Parathyroid adenoma (tissue), 2 donors: Measurements from ENCODE around the gene ARHGAP10.

Experiments
- H2AFZ ChIP-seq: fragments of 300-600 bp; sonication (generic); one replicate; pipeline ENCODE4 v1.7.0; 2017; ENCODE audit warnings: antibody characterized with exemption, mild to moderate bottlenecking
- H3K27ac ChIP-seq: fragments of 300-600 bp; sonication (generic); one replicate; pipeline ENCODE4 v1.7.0; 2017
- H3K27me3 ChIP-seq: fragments of 300-600 bp; sonication (generic); one replicate; pipeline ENCODE4 v1.7.0; 2017; ENCODE audit warnings: low read length; ENCODE audit not compliant: control insufficient read depth, insufficient read depth
- H3K36me3 ChIP-seq: fragments of 300-600 bp; sonication (generic); one replicate; pipeline ENCODE4 v1.7.0; 2017; ENCODE audit warnings: low read length; ENCODE audit not compliant: control insufficient read depth, insufficient read depth
- H3K4me1 ChIP-seq: fragments of 300-600 bp; sonication (generic); one replicate; pipeline ENCODE4 v1.7.0; 2017; ENCODE audit warnings: control low read depth
- H3K4me2 ChIP-seq: fragments of 300-600 bp; sonication (generic); one replicate; pipeline ENCODE4 v1.7.0; 2017; ENCODE audit warnings: low read length
- H3K4me3 ChIP-seq: fragments of 300-600 bp; sonication (generic); one replicate; pipeline ENCODE4 v1.7.0; 2017; ENCODE audit warnings: low read depth, low read length
- H3K79me2 ChIP-seq: fragments of 300-600 bp; sonication (generic); one replicate; pipeline ENCODE4 v1.7.0; 2017; ENCODE audit warnings: control low read depth
- H3K9ac ChIP-seq: fragments of 300-600 bp; sonication (generic); one replicate; pipeline ENCODE4 v1.7.0; 2017; ENCODE audit warnings: mild to moderate bottlenecking
- H3K9me3 ChIP-seq: fragments of 300-600 bp; sonication (generic); one replicate; pipeline ENCODE4 v1.7.0; 2017; ENCODE audit warnings: low read length; ENCODE audit not compliant: control insufficient read depth
- CTCF ChIP-seq: fragments of 300-600 bp; sonication (generic); IDR thresholded peaks from one replicate; pipeline ENCODE4 v1.7.0; 2017; ENCODE audit warnings: antibody characterized with exemption, mild to moderate bottlenecking
- donor health status: primary hyperparathyroidism.

Gene ARHGAP10

GRCh38 chr4:147772056-147772455 lies 40.2 kb downstream of the ARHGAP10 start:
- Histone ChIP-seq H3K9me3 (no peaks in the 10 kb centered on the region), H3K27ac (no peak overlapping the region), H3K4me1 (no peaks in the 10 kb centered on the region), H3K4me2 (no peak overlapping the region), H3K36me3 (no peaks in the 10 kb centered on the region), H3K4me3 (no peak overlapping the region), H2AFZ (no peak overlapping the region), H3K9ac (no peak overlapping the region), H3K27me3 (no peaks in the 10 kb centered on the region), H3K79me2 (no peaks in the 10 kb centered on the region)
- no peak for TF ChIP-seq CTCF

GRCh38 chr4:147772459-147772969 lies 40.6 kb downstream of the ARHGAP10 start:
- Histone ChIP-seq H3K4me1 (no peaks in the 10 kb centered on the region), H3K9ac (no peak overlapping the region), H3K36me3 (no peaks in the 10 kb centered on the region), H3K9me3 (no peaks in the 10 kb centered on the region), H2AFZ (no peak overlapping the region), H3K4me3 (no peak overlapping the region), H3K27me3 (no peaks in the 10 kb centered on the region), H3K79me2 (no peaks in the 10 kb centered on the region), H3K27ac (no peak overlapping the region), H3K4me2 (no peak overlapping the region)
- no peak for TF ChIP-seq CTCF

GRCh38 chr4:147773261-147774184 lies 41.6 kb downstream of the ARHGAP10 start:
- TF ChIP-seq CTCF = no peak
- Histone ChIP-seq H3K27ac (no peak overlapping the region), H3K4me1 (no peaks in the 10 kb centered on the region), H3K9ac (no peak overlapping the region), H3K36me3 (no peaks in the 10 kb centered on the region), H3K4me2 (no peak overlapping the region), H2AFZ (no peak overlapping the region), H3K27me3 (no peaks in the 10 kb centered on the region), H3K9me3 (no peaks in the 10 kb centered on the region), H3K79me2 (no peaks in the 10 kb centered on the region), H3K4me3 (no peak overlapping the region)

GRCh38 chr4:147776716-147777115 lies 44.8 kb downstream of the ARHGAP10 start:
- no peaks in the 10 kb centered on the region for H3K27me3 ChIP-seq
- no peaks in the 10 kb centered on the region for H3K79me2 ChIP-seq
- no peak overlapping the region for H3K27ac ChIP-seq
- no peak overlapping the region for H3K4me3 ChIP-seq
- no peak overlapping the region for H2AFZ ChIP-seq
- H3K36me3 ChIP-seq = no peaks in the 10 kb centered on the region
- no peaks in the 10 kb centered on the region for H3K9me3 ChIP-seq
- H3K9ac ChIP-seq = no peak overlapping the region
- no peaks in the 10 kb centered on the region for H3K4me1 ChIP-seq
- no peak overlapping the region for H3K4me2 ChIP-seq
- TF ChIP-seq CTCF = no peak
